HepG2 (cell line): ENCODE data around the gene RHBDD2. TPM values are rescaled to one million over a fixed set of nuclear protein-coding genes. Genes with fewer than 3 reads are reported as not detected.

Source experiments
- ERF ChIP-seq: IDR thresholded peaks from 2 replicates; pipeline ENCODE4 v1.6.1; 2018; ENCODE audit warnings: missing biosample characterization, missing genetic modification reagents
- HMG20B ChIP-seq: conservative IDR thresholded peaks from 2 replicates; pipeline ENCODE4 v1.6.1; 2016; ENCODE audit warnings: missing genetic modification reagents, missing compliant biosample characterization
- KAT8 ChIP-seq: IDR thresholded peaks from 2 replicates; pipeline ENCODE4 v1.6.1; 2016; ENCODE audit warnings: missing genetic modification reagents, missing compliant biosample characterization
- MYNN ChIP-seq: sonication (generic); formaldehyde crosslinking; IDR thresholded peaks from 2 replicates; pipeline ENCODE4 v1.4.0; 2020; ENCODE audit warnings: mild to moderate bottlenecking, low read depth, missing genetic modification reagents
- NONO ChIP-seq, 2 experiments: fragments of 450-650 bp in 1 of 2; sonication (generic) in 1 of 2; formaldehyde crosslinking in 1 of 2; IDR thresholded peaks in 1 of 2; conservative IDR thresholded peaks in 1 of 2; 2 replicates each; pipeline versions ENCODE4 v1.6.1 to v1.8.0; 2017 to 2022; ENCODE audit warnings: mild to moderate bottlenecking in 1 of 2, missing genetic modification reagents in 1 of 2, moderate library complexity in 1 of 2
- NRL ChIP-seq: sonication (generic); formaldehyde crosslinking; IDR thresholded peaks from 2 replicates; pipeline ENCODE4 v1.5.0; 2020; ENCODE audit warnings: missing genetic modification reagents, mild to moderate bottlenecking, moderate library complexity, borderline replicate concordance
- SRY ChIP-seq: sonication (generic); formaldehyde crosslinking; IDR thresholded peaks from 2 replicates; pipeline ENCODE4 v1.8.0; 2022; ENCODE audit warnings: mild to moderate bottlenecking, missing genetic modification reagents
- TAF15 ChIP-seq: fragments of 200-400 bp; formaldehyde crosslinking; IDR thresholded peaks from one replicate; pipeline ENCODE4 v1.6.1; 2018; ENCODE audit warnings: mild to moderate bottlenecking, low read depth, low read length; ENCODE audit not compliant: poor library complexity, severe bottlenecking
- ZBTB20 ChIP-seq: sonication (generic); formaldehyde crosslinking; IDR thresholded peaks from 2 replicates; pipeline ENCODE4 v1.8.1; 2023; ENCODE audit warnings: missing genetic modification reagents, low read depth, mild to moderate bottlenecking, borderline replicate concordance
- ZNF12 ChIP-seq: sonication (generic); formaldehyde crosslinking; IDR thresholded peaks from 2 replicates; pipeline ENCODE4 v1.5.0; 2020; ENCODE audit warnings: missing genetic modification reagents
- polyA plus RNA-seq, 8 experiments: library from polyadenylated mRNA; depleted of rRNA in 3 of 8; stranded (reverse) in 7 of 8; unstranded in 1 of 8; fragments of >200 nt; fragmentation: Illumina TruSeq in 4 of 8; extraction: Trizol in 4 of 8; gene quantifications; 2 replicates each; pipeline versions ENCODE4 v1.2.1 to v1.2.3, GENCODE V29; 2011 to 2016; ENCODE audit warnings: low read depth in 4 of 8, missing spikeins in 1 of 8, mixed read lengths in 1 of 8; ENCODE audit not compliant: insufficient read depth in 1 of 8
- total RNA-seq, 5 experiments: library from RNA; depleted of rRNA; stranded (reverse); fragments of >200 nt; fragmentation: Illumina TruSeq; extraction: Trizol; gene quantifications; 2 replicates each; pipeline ENCODE4 v1.2.3, GENCODE V29; 2016; ENCODE audit warnings: low read depth in 1 of 5
- TF ChIP-seq, protein P1 (sequence below): sonication (generic); formaldehyde crosslinking; IDR thresholded peaks from 2 replicates; pipeline ENCODE4 v1.4.0; 2020; ENCODE audit warnings: missing genetic modification reagents, borderline replicate concordance
- TF ChIP-seq, protein P2 (sequence below): sonication (generic); formaldehyde crosslinking; IDR thresholded peaks from 2 replicates; pipeline ENCODE4 v1.8.0; 2022; ENCODE audit warnings: mild to moderate bottlenecking, missing genetic modification reagents, moderate library complexity
- TF ChIP-seq, protein P3 (sequence below): IDR thresholded peaks from 2 replicates; pipeline ENCODE4 v1.6.1; 2016; ENCODE audit warnings: low read depth, missing genetic modification reagents, missing compliant biosample characterization
- TF ChIP-seq, protein P4 (sequence below): sonication (generic); formaldehyde crosslinking; IDR thresholded peaks from 2 replicates; pipeline ENCODE4 v1.5.0; 2020; ENCODE audit warnings: mild to moderate bottlenecking, missing genetic modification reagents, moderate library complexity
- TF ChIP-seq, protein P5 (sequence below), 2 experiments: fragments of 450-650 bp in 1 of 2; sonication (generic) in 1 of 2; formaldehyde crosslinking; IDR thresholded peaks; 2 replicates each; pipeline versions ENCODE4 v1.5.0 to v1.8.0; 2020 to 2022; ENCODE audit warnings: mild to moderate bottlenecking in 1 of 2, missing genetic modification reagents in 1 of 2

Gene RHBDD2
- total and polyA plus RNA-seq, 2 of the 13 experiments (the other 11 are each of a cell fraction or from before 2014, with no cell fraction given): 23.1 to 26.4 TPM

DNA sequence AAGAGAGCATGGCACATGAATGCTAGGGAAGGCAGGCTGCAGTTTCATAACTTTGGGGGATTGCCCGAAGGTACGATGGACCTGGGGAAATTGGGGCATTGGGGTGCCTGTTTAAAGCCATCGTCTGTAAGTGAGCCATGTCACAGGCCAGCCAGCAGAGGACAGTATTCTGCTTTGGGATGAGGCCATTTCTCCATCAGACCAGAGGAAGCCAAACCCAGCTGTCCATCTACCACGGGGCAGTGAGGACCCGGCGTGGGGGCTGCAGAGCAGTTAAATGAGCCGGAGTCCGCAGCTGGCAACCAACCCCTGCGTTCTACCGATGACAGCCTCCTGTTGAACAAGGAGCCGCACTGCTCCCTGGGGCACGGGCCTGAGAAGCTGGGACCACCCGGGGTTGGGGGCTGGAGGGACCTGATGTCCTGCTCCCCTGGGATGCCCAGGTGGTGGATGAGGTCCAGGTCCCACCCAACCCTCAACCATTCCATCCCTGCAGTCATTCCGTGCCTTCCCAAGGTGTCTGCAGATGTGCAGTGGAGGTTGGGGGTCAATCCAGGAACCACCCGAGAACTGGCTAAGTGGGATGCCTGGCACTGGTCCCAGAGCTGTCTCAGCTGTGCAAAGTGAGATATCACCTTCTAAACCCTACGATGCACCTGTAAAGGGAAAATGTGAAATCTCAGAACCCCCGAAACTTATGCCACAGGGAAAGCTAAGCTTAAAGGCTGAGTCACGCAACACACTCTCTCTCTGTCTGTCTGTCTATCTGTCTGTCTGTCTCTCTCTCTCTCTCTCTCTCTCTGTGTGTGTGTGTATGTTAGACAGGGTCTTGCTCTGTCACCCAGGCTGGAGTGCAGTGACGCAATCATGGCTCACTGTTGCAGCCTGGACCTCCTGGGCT, 12.1 kb upstream of the RHBDD2 start (continued):
- TF ChIP-seq, protein P1, sequence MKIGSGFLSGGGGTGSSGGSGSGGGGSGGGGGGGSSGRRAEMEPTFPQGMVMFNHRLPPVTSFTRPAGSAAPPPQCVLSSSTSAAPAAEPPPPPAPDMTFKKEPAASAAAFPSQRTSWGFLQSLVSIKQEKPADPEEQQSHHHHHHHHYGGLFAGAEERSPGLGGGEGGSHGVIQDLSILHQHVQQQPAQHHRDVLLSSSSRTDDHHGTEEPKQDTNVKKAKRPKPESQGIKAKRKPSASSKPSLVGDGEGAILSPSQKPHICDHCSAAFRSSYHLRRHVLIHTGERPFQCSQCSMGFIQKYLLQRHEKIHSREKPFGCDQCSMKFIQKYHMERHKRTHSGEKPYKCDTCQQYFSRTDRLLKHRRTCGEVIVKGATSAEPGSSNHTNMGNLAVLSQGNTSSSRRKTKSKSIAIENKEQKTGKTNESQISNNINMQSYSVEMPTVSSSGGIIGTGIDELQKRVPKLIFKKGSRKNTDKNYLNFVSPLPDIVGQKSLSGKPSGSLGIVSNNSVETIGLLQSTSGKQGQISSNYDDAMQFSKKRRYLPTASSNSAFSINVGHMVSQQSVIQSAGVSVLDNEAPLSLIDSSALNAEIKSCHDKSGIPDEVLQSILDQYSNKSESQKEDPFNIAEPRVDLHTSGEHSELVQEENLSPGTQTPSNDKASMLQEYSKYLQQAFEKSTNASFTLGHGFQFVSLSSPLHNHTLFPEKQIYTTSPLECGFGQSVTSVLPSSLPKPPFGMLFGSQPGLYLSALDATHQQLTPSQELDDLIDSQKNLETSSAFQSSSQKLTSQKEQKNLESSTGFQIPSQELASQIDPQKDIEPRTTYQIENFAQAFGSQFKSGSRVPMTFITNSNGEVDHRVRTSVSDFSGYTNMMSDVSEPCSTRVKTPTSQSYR (CRISPR knock-in tag): peak; percentile 22; the same call in 1 of the 2 replicates
- TF ChIP-seq KAT8 (CRISPR knock-in tag): peak; percentile 13; the same call in 1 of the 2 replicates
- no peak for TF ChIP-seq ZBTB20 (CRISPR knock-in tag)
- TF ChIP-seq, protein P2, sequence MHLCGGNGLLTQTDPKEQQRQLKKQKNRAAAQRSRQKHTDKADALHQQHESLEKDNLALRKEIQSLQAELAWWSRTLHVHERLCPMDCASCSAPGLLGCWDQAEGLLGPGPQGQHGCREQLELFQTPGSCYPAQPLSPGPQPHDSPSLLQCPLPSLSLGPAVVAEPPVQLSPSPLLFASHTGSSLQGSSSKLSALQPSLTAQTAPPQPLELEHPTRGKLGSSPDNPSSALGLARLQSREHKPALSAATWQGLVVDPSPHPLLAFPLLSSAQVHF (CRISPR knock-in tag): no peak
- TF ChIP-seq, protein P3, sequence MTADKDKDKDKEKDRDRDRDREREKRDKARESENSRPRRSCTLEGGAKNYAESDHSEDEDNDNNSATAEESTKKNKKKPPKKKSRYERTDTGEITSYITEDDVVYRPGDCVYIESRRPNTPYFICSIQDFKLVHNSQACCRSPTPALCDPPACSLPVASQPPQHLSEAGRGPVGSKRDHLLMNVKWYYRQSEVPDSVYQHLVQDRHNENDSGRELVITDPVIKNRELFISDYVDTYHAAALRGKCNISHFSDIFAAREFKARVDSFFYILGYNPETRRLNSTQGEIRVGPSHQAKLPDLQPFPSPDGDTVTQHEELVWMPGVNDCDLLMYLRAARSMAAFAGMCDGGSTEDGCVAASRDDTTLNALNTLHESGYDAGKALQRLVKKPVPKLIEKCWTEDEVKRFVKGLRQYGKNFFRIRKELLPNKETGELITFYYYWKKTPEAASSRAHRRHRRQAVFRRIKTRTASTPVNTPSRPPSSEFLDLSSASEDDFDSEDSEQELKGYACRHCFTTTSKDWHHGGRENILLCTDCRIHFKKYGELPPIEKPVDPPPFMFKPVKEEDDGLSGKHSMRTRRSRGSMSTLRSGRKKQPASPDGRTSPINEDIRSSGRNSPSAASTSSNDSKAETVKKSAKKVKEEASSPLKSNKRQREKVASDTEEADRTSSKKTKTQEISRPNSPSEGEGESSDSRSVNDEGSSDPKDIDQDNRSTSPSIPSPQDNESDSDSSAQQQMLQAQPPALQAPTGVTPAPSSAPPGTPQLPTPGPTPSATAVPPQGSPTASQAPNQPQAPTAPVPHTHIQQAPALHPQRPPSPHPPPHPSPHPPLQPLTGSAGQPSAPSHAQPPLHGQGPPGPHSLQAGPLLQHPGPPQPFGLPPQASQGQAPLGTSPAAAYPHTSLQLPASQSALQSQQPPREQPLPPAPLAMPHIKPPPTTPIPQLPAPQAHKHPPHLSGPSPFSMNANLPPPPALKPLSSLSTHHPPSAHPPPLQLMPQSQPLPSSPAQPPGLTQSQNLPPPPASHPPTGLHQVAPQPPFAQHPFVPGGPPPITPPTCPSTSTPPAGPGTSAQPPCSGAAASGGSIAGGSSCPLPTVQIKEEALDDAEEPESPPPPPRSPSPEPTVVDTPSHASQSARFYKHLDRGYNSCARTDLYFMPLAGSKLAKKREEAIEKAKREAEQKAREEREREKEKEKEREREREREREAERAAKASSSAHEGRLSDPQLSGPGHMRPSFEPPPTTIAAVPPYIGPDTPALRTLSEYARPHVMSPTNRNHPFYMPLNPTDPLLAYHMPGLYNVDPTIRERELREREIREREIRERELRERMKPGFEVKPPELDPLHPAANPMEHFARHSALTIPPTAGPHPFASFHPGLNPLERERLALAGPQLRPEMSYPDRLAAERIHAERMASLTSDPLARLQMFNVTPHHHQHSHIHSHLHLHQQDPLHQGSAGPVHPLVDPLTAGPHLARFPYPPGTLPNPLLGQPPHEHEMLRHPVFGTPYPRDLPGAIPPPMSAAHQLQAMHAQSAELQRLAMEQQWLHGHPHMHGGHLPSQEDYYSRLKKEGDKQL (CRISPR knock-in tag): no peak
- TF ChIP-seq NONO (IDR thresholded peaks at IDR 0.05): no peak
- TF ChIP-seq NONO (CRISPR knock-in tag; conservative IDR thresholded peaks at IDR 0.05): peak; percentile 28; the same call in 1 of the 2 replicates
- no peak for TF ChIP-seq MYNN (CRISPR knock-in tag)
- no peak for TF ChIP-seq TAF15
- TF ChIP-seq SRY (CRISPR knock-in tag): peak; percentile 29; the same call in 1 of the 2 replicates
- TF ChIP-seq HMG20B (CRISPR knock-in tag): 0 out of 2 replicates have a peak, but pooled peaks have one; percentile 38
- TF ChIP-seq NRL: 0 out of 2 replicates have a peak, but pooled peaks have one; percentile 39
- TF ChIP-seq ZNF12 (CRISPR knock-in tag): no peak
- TF ChIP-seq, protein P4, sequence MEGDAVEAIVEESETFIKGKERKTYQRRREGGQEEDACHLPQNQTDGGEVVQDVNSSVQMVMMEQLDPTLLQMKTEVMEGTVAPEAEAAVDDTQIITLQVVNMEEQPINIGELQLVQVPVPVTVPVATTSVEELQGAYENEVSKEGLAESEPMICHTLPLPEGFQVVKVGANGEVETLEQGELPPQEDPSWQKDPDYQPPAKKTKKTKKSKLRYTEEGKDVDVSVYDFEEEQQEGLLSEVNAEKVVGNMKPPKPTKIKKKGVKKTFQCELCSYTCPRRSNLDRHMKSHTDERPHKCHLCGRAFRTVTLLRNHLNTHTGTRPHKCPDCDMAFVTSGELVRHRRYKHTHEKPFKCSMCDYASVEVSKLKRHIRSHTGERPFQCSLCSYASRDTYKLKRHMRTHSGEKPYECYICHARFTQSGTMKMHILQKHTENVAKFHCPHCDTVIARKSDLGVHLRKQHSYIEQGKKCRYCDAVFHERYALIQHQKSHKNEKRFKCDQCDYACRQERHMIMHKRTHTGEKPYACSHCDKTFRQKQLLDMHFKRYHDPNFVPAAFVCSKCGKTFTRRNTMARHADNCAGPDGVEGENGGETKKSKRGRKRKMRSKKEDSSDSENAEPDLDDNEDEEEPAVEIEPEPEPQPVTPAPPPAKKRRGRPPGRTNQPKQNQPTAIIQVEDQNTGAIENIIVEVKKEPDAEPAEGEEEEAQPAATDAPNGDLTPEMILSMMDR: peak; percentile 99
- TF ChIP-seq, protein P5, sequence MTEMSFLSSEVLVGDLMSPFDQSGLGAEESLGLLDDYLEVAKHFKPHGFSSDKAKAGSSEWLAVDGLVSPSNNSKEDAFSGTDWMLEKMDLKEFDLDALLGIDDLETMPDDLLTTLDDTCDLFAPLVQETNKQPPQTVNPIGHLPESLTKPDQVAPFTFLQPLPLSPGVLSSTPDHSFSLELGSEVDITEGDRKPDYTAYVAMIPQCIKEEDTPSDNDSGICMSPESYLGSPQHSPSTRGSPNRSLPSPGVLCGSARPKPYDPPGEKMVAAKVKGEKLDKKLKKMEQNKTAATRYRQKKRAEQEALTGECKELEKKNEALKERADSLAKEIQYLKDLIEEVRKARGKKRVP (CRISPR knock-in tag; IDR thresholded peaks at IDR 0.05): peak in 1 of 2 experiments; percentile 100; a peak in 2 of 4 replicates
- no peak for TF ChIP-seq ERF (CRISPR knock-in tag)
